GM12865 (cell line): ENCODE results near the gene ADGRL2.

Source experiments
- DNase-seq: peaks from one replicate; pipeline ENCODE4 v3.0.0; 2010; ENCODE audit warnings: low read depth
- H3K4me3 ChIP-seq: 2 replicates; pipeline ENCODE4 v1.5.1; 2011; ENCODE audit warnings: mild to moderate bottlenecking, low read depth, low read length, control low read depth
- CTCF ChIP-seq: IDR thresholded peaks from 2 replicates; pipeline ENCODE4 v1.5.1; 2011; ENCODE audit warnings: low read length, control low read depth, low read depth, inconsistent platforms; ENCODE audit not compliant: insufficient read depth; ENCODE audit errors: missing control alignments

ADGRL2 gene

GRCh38 chr1:81846630-81847029, 45.9 kb downstream of the ADGRL2 start:
- no peak for TF ChIP-seq CTCF
- no peak for DNase-seq
- H3K4me3 ChIP-seq: no peak overlapping the region

- H3K4me3 ChIP-seq: no peak overlapping the region
- DNase-seq: no peak
- no peak for TF ChIP-seq CTCF
These were observed 46.3 kb downstream of the ADGRL2 start for GRCh38 chr1:81847063-81847462.

GRCh38 chr1:81848880-81849682, 48.3 kb downstream of the ADGRL2 start:
- no peak overlapping the region for H3K4me3 ChIP-seq
- no peak for DNase-seq
- TF ChIP-seq CTCF: no peak

- no peak overlapping the region for H3K4me3 ChIP-seq
- no peak for DNase-seq
- no peak for TF ChIP-seq CTCF
These were observed 49.3 kb downstream of the ADGRL2 start for GRCh38 chr1:81850031-81850430.

GRCh38 chr1:81850495-81850894, 49.8 kb downstream of the ADGRL2 start:
- no peak overlapping the region for H3K4me3 ChIP-seq
- no peak for DNase-seq
- no peak for TF ChIP-seq CTCF

- DNase-seq: no peak
- no peak overlapping the region for H3K4me3 ChIP-seq
These were observed 50.5 kb downstream of the ADGRL2 start for GRCh38 chr1:81851217-81851616.

More at GRCh38 chr1:81851217-81851616, 50.5 kb downstream of the ADGRL2 start:
- TF ChIP-seq CTCF: no peak
